CD8-positive, alpha-beta memory T cell (primary cell): Measurements from ENCODE around the gene IGF2BP3. TPM values are rescaled to one million over a fixed set of nuclear protein-coding genes. Genes with fewer than 3 reads are reported as not detected.

ENCODE experiments used
- CTCF ChIA-PET: fragments of 350-600 bp; sonication (Branson Sonifier 250); formaldehyde crosslinking; loops from one replicate; lab custom pipeline; 2021; ENCODE audit warnings: antibody characterized with exemption; lab: Charles Lee
- POLR2A ChIA-PET: fragments of 350-600 bp; sonication (Branson Sonifier 250); formaldehyde crosslinking; loops from one replicate; lab custom pipeline; 2021; ENCODE audit warnings: antibody characterized with exemption; lab: Charles Lee
- DNase-seq, 5 donors: peaks; one replicate each; pipeline versions ENCODE4 v3.0.0 to v3.0.0-alpha.2; 2020 to 2022; ENCODE audit warnings: mixed read lengths in 1 of 5
- H3K27ac ChIP-seq: one replicate; pipeline ENCODE4 v1.7.0; 2013; ENCODE audit warnings: low read depth, mild to moderate bottlenecking, low read length, moderate library complexity
- H3K27me3 ChIP-seq: 2 replicates; pipeline ENCODE4 v1.7.0; 2013; ENCODE audit warnings: low read length, mild to moderate bottlenecking; ENCODE audit not compliant: insufficient read depth, poor library complexity, severe bottlenecking
- H3K36me3 ChIP-seq: 2 replicates; pipeline ENCODE4 v1.7.0; 2013; ENCODE audit warnings: mild to moderate bottlenecking, low read length, moderate library complexity; ENCODE audit not compliant: insufficient read depth
- H3K4me1 ChIP-seq: 2 replicates; pipeline ENCODE4 v1.7.0; 2013; ENCODE audit warnings: mild to moderate bottlenecking, low read length, moderate library complexity; ENCODE audit not compliant: insufficient read depth
- H3K4me3 ChIP-seq: 2 replicates; pipeline ENCODE4 v1.7.0; 2013; ENCODE audit warnings: mild to moderate bottlenecking, low read length
- H3K9me3 ChIP-seq: 2 replicates; pipeline ENCODE4 v1.7.0; 2013; ENCODE audit warnings: mild to moderate bottlenecking, low read length
- H3K27ac Mint-ChIP-seq, 8 donors: one replicate each; pipeline ENCODE4 v1.8.0; 2020 to 2021; ENCODE audit warnings: mixed read lengths in 8 of 8, mild to moderate bottlenecking in 6 of 8, inconsistent platforms in 3 of 8, moderate library complexity in 3 of 8
- H3K27me3 Mint-ChIP-seq, 2 donors: one replicate each; pipeline ENCODE4 v1.8.0; 2020 to 2021; ENCODE audit warnings: mixed read lengths in 2 of 2, mild to moderate bottlenecking in 1 of 2, moderate library complexity in 1 of 2
- H3K36me3 Mint-ChIP-seq, 3 donors: one replicate each; pipeline ENCODE4 v1.8.0; 2020 to 2021; ENCODE audit warnings: mixed read lengths in 3 of 3, inconsistent platforms in 1 of 3, mild to moderate bottlenecking in 1 of 3
- H3K4me1 Mint-ChIP-seq, 3 donors: one replicate each; pipeline ENCODE4 v1.8.0; 2020 to 2021; ENCODE audit warnings: mixed read lengths in 3 of 3, inconsistent platforms in 1 of 3, mild to moderate bottlenecking in 1 of 3
- H3K4me3 Mint-ChIP-seq, 7 donors: one replicate each; pipeline ENCODE4 v1.8.0; 2020 to 2021; ENCODE audit warnings: mixed read lengths in 7 of 7, mild to moderate bottlenecking in 6 of 7, moderate library complexity in 4 of 7, inconsistent platforms in 2 of 7
- H3K9me3 Mint-ChIP-seq, 5 donors: one replicate each; pipeline ENCODE4 v1.8.0; 2020 to 2022; ENCODE audit warnings: mixed read lengths in 5 of 5, mild to moderate bottlenecking in 3 of 5, moderate library complexity in 2 of 5, inconsistent platforms in 1 of 5
- polyA plus RNA-seq: library from polyadenylated mRNA; unstranded; fragments of 300-500 nt; fragmentation: Illumina TruSeq; gene quantifications from one replicate; pipeline ENCODE4 v1.2.3, GENCODE V29; 2021
- total RNA-seq, 2 experiments: library from RNA; stranded (reverse); gene quantifications; one replicate each; pipeline ENCODE4 v1.2.3, GENCODE V29; 2021

The IGF2BP3 gene
- total and polyA plus RNA-seq, 3 experiments from 2014 or later = 0.04 to 0.15 (median 0.13) TPM

GRCh38 chr7:23284871-23285270 lies 185.4 kb downstream of the IGF2BP3 start:
- Mint-ChIP-seq H3K9me3 (peaks cover 0 to 2% (median 0%) of the 10 kb centered on the region in 5 donors), H3K36me3 (no peaks in the 10 kb centered on the region), H3K27me3 (peaks cover 0 to 3% of the 10 kb centered on the region in 2 donors), H3K4me1 (peaks cover 9 to 15% (median 11%) of the 10 kb centered on the region in 3 donors), H3K4me3 (no peak overlapping the region), H3K27ac (no peak overlapping the region)
- no peak for DNase-seq
- Histone ChIP-seq H3K4me1 (peaks cover 5% of the 10 kb centered on the region), H3K9me3 (no peaks in the 10 kb centered on the region), H3K27me3 (no peaks in the 10 kb centered on the region), H3K36me3 (no peaks in the 10 kb centered on the region), H3K4me3 (no peak overlapping the region), H3K27ac (no peak overlapping the region)
- ChIA-PET POLR2A (interaction anchor here (0.9 kb wide), 1 partner anchor 13 kb away, joined by 4 read pairs; no protein-coding TSS in a partner anchor), CTCF (interaction anchor here (2.1 kb wide), 1 partner anchor 12 kb away, joined by 8 read pairs; no protein-coding TSS in a partner anchor)

DNA sequence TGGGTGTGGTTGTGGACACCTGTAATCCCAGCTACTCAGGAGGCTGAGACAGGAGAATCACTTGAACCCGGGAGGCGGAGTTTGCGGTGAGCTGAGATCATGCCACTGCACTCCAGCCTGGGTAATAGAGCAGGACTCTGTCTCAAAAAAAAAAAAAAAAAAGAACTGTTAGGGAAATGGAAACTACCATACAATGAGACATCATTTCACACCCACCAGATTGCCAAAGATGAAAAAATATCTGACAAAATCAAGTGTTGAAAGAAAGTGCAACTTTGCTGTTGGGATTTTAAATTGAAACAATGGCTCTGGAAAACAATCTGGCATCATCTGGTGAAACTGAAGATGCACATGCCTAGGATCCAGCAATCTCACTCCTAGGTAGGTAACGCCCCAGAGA lies 187.2 kb downstream of the IGF2BP3 start:
- no peaks in the 10 kb centered on the region for H3K36me3 Mint-ChIP-seq
- Histone ChIP-seq H3K4me1 (no peaks in the 10 kb centered on the region), H3K27me3 (no peaks in the 10 kb centered on the region), H3K27ac (no peak overlapping the region), H3K4me3 (no peak overlapping the region), H3K36me3 (no peaks in the 10 kb centered on the region), H3K9me3 (no peaks in the 10 kb centered on the region)
- H3K4me1 Mint-ChIP-seq = peaks cover 7 to 8% (median 7%) of the 10 kb centered on the region in 3 donors
- peaks cover 0 to 3% of the 10 kb centered on the region in 2 donors for H3K27me3 Mint-ChIP-seq
- ChIA-PET CTCF (interaction anchor here (1.2 to 1.8 kb wide), 2 partner anchors 10 to 14 kb away, joined by 3 to 6 read pairs; no protein-coding TSS in a partner anchor), POLR2A (no interaction called here)
- no peak for DNase-seq
- H3K4me3 Mint-ChIP-seq = no peak overlapping the region
- H3K27ac Mint-ChIP-seq = no peak overlapping the region
- peaks cover 0 to 2% (median 0%) of the 10 kb centered on the region in 5 donors for H3K9me3 Mint-ChIP-seq

DNA sequence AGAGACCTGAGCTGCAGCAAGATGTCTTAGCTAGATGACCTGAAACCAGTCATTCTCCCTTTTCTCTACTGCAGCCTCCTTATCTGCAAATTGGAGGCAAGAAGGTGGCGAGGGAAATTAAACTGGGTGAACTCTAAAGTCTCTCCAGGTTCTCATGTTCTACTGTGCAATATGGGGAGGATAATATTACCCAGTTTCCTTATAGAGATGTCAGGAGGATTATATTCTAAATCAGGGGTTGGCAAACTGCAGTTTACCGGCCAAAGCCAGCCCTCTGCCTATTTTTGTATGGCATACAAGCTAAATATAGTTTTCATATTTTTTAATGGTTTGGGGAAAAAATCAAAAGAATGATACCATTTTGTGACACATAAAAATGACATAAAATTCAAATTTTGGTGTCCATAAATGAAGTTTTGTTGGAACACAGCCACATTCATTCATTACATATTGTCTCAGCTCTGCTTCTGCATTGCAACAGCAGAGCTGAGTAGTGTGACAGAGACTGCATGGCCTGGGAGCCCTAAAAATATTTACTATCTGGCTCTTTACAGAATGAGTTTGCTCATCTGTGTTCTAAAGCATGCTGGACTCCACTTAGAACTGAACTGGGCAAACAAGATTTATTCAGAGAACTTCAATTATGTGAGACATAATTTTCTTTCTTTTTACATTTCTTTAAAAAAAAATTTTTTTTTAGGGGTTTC lies 190.3 kb downstream of the IGF2BP3 start:
- no peaks in the 10 kb centered on the region for H3K4me1 ChIP-seq
- H3K36me3 ChIP-seq = no peaks in the 10 kb centered on the region
- no peak overlapping the region for H3K27ac Mint-ChIP-seq
- no peak overlapping the region for H3K4me3 ChIP-seq
- H3K4me1 Mint-ChIP-seq = no peaks in the 10 kb centered on the region
- no peaks in the 10 kb centered on the region for H3K9me3 Mint-ChIP-seq
- ChIA-PET POLR2A (no interaction called here), CTCF (interaction anchor here (0.8 to 1.4 kb wide), 3 partner anchors 17 to 432 kb away, joined by 3 to 4 read pairs (median 3); partner anchors contain the start of gene CCDC126)
- no peaks in the 10 kb centered on the region for H3K27me3 ChIP-seq
- no peaks in the 10 kb centered on the region for H3K36me3 Mint-ChIP-seq
- no peak overlapping the region for H3K27ac ChIP-seq
- H3K4me3 Mint-ChIP-seq = no peak overlapping the region
- peaks cover 2 to 3% of the 10 kb centered on the region in 2 donors for H3K27me3 Mint-ChIP-seq
- DNase-seq = no peak
- no peaks in the 10 kb centered on the region for H3K9me3 ChIP-seq

- H3K27me3 Mint-ChIP-seq = peaks cover 3% of the 10 kb centered on the region in 2 donors
Observed at GRCh38 chr7:23277359-23277989, 192.8 kb downstream of the IGF2BP3 start.

DNA sequence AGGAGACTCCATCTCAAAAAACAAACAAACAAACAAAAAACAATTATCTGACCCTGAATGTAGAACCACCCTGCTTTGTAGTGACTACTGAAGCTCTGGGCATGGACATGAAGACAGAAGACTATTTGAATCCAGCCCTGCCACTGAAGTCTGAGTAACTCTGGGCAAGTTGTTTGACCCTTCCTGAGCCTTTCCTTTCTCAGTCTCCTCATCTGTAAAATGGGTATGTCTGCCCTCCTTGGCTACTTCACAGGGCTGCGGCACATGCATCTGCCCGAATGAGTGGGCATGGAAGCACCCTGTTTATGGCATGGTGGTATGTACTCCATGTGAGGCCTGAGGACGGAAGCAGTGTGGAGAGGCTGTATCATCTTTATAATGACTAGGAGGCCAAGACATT lies 193.3 kb downstream of the IGF2BP3 start:
- no peaks in the 10 kb centered on the region for H3K27me3 ChIP-seq
- Mint-ChIP-seq H3K9me3 (no peaks in the 10 kb centered on the region), H3K27me3 (peaks cover 3% of the 10 kb centered on the region in 2 donors), H3K4me3 (no peak overlapping the region), H3K36me3 (no peaks in the 10 kb centered on the region), H3K4me1 (peaks cover 7 to 13% (median 8%) of the 10 kb centered on the region in 3 donors), H3K27ac (no peak overlapping the region)
- no peaks in the 10 kb centered on the region for H3K4me1 ChIP-seq
- H3K4me3 ChIP-seq = no peak overlapping the region
- no peak overlapping the region for H3K27ac ChIP-seq
- H3K9me3 ChIP-seq = no peaks in the 10 kb centered on the region
- POLR2A ChIA-PET = no interaction called here
- H3K36me3 ChIP-seq = no peaks in the 10 kb centered on the region
- no peak for DNase-seq
- CTCF ChIA-PET = interaction anchor here (0.7 to 1.3 kb wide), 4 partner anchors 244 to 336 kb away, joined by 3 to 5 read pairs (median 3); no protein-coding TSS in a partner anchor

More at GRCh38 chr7:23277359-23277989, 192.8 kb downstream of the IGF2BP3 start:
- H3K4me3 ChIP-seq = no peak overlapping the region
- H3K4me1 Mint-ChIP-seq = peaks cover 7 to 12% (median 8%) of the 10 kb centered on the region in 3 donors
- no peak overlapping the region for H3K27ac ChIP-seq
- H3K9me3 ChIP-seq = no peaks in the 10 kb centered on the region
- H3K4me1 ChIP-seq = no peaks in the 10 kb centered on the region
- H3K36me3 ChIP-seq = no peaks in the 10 kb centered on the region
- POLR2A ChIA-PET = no interaction called here
- peak in 2 of 5 donors; percentile 36 to 48 for DNase-seq
- no peaks in the 10 kb centered on the region for H3K9me3 Mint-ChIP-seq
- H3K36me3 Mint-ChIP-seq = no peaks in the 10 kb centered on the region
- no peak overlapping the region for H3K4me3 Mint-ChIP-seq
- CTCF ChIA-PET = interaction anchor here (0.7 to 1.3 kb wide), 5 partner anchors 243 to 1899 kb away, joined by 3 to 5 read pairs (median 3); no protein-coding TSS in a partner anchor
- no peak overlapping the region for H3K27ac Mint-ChIP-seq
- H3K27me3 ChIP-seq = no peaks in the 10 kb centered on the region

DNA sequence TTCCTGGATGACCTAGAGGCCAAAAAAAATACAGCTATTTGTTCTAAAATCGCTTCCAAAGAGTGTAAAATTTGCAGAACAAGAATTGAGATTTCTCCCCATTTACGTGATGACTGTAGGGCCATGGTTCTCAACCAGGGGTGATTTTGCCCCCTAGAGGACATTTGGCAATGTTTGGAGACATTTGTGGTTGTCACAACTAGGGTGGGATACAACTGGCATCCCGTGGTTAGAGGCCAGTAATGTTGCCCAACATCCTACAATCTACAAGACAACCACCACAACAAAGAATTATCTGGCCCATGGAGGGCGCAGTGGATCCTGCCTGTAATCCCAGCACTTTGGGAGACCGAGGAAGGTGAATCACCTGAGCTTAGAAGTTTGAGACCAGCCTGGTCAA lies 193.9 kb downstream of the IGF2BP3 start:
- no peaks in the 10 kb centered on the region for H3K9me3 ChIP-seq
- no peaks in the 10 kb centered on the region for H3K27me3 ChIP-seq
- no peaks in the 10 kb centered on the region for H3K4me1 ChIP-seq
- H3K36me3 Mint-ChIP-seq = no peaks in the 10 kb centered on the region
- no peak overlapping the region for H3K4me3 ChIP-seq
- peaks cover 7 to 13% (median 8%) of the 10 kb centered on the region in 3 donors for H3K4me1 Mint-ChIP-seq
- no peaks in the 10 kb centered on the region for H3K36me3 ChIP-seq
- H3K27ac ChIP-seq = no peak overlapping the region
- H3K27ac Mint-ChIP-seq = no peak overlapping the region
- CTCF ChIA-PET = interaction anchor here (0.8 to 1.3 kb wide), 4 partner anchors 187 to 336 kb away, joined by 3 to 6 read pairs (median 4); no protein-coding TSS in a partner anchor
- POLR2A ChIA-PET = interaction anchor here (0.7 kb wide), 1 partner anchor 13 kb away, joined by 3 read pairs; no protein-coding TSS in a partner anchor
- H3K4me3 Mint-ChIP-seq = no peak overlapping the region
- H3K27me3 Mint-ChIP-seq = peaks cover 3% of the 10 kb centered on the region in 2 donors
- no peaks in the 10 kb centered on the region for H3K9me3 Mint-ChIP-seq
- DNase-seq = no peak

- Histone ChIP-seq H3K4me1 (no peaks in the 10 kb centered on the region), H3K4me3 (no peak overlapping the region), H3K9me3 (no peaks in the 10 kb centered on the region), H3K36me3 (no peaks in the 10 kb centered on the region), H3K27me3 (no peaks in the 10 kb centered on the region), H3K27ac (no peak overlapping the region)
- H3K9me3 Mint-ChIP-seq = no peaks in the 10 kb centered on the region
- no peak overlapping the region for H3K27ac Mint-ChIP-seq
- CTCF ChIA-PET = interaction anchor here (1.0 to 7.2 kb wide), 3 partner anchors 15 to 271 kb away, joined by 5 to 74 read pairs (median 6); no protein-coding TSS in a partner anchor
- POLR2A ChIA-PET = interaction anchor here (0.7 kb wide), 1 partner anchor 13 kb away, joined by 3 read pairs; no protein-coding TSS in a partner anchor
- H3K4me3 Mint-ChIP-seq = no peak overlapping the region
- no peak for DNase-seq
- no peaks in the 10 kb centered on the region for H3K36me3 Mint-ChIP-seq
- H3K27me3 Mint-ChIP-seq = peaks cover 3% of the 10 kb centered on the region in 2 donors
- H3K4me1 Mint-ChIP-seq = peaks cover 7 to 13% (median 8%) of the 10 kb centered on the region in 3 donors
Observed at GRCh38 chr7:23275912-23276311, 194.4 kb downstream of the IGF2BP3 start.
